ENCODE measurements around the gene RIPOR2.
"Not testable (repeated sequence)": the region's sequence is repeated elsewhere in the genome, so short reads cannot be mapped to it uniquely, and the experiment has no call there.

Gene RIPOR2

GRCh38 chr6:24882295-24882694 is 53.5 kb downstream of the RIPOR2 start:
- H3K4me3 ChIP-seq (ENCODE audit: low read length) = no peak overlapping the region
- peaks cover 8% of the 10 kb centered on the region for H3K4me1 ChIP-seq (ENCODE audit: control insufficient read depth, insufficient read depth, low read length)
- no peak overlapping the region for H3K4me2 ChIP-seq (ENCODE audit: low read length)
- no peak overlapping the region for H3K9ac ChIP-seq (ENCODE audit: low read depth, low read length)
- H3K27me3 ChIP-seq (ENCODE audit: control insufficient read depth, insufficient read depth, low read length) = no peaks in the 10 kb centered on the region
- peaks cover under 1% of the 10 kb centered on the region for H3K9me3 ChIP-seq (replicated peaks; ENCODE audit: low read length)
- no peaks in the 10 kb centered on the region for H3K36me3 ChIP-seq (ENCODE audit: insufficient read depth, low read length)

- Histone ChIP-seq H3K9me3 (replicated peaks; ENCODE audit: low read length) (peaks cover 7% of the 10 kb centered on the region), H3K4me3 (ENCODE audit: low read length) (no peak overlapping the region), H3K36me3 (ENCODE audit: insufficient read depth, low read length) (no peaks in the 10 kb centered on the region), H3K4me1 (ENCODE audit: control insufficient read depth, insufficient read depth, low read length) (peaks cover 8% of the 10 kb centered on the region), H3K4me2 (ENCODE audit: low read length) (no peak overlapping the region), H3K9ac (ENCODE audit: low read depth, low read length) (no peak overlapping the region), H3K27me3 (ENCODE audit: control insufficient read depth, insufficient read depth, low read length) (no peaks in the 10 kb centered on the region)
Measured at GRCh38 chr6:24881376-24881775, 54.4 kb downstream of the RIPOR2 start.

GRCh38 chr6:24880451-24880850 is 55.3 kb downstream of the RIPOR2 start:
- H3K4me1 ChIP-seq (ENCODE audit: control insufficient read depth, insufficient read depth, low read length) = peaks cover 8% of the 10 kb centered on the region

GRCh38 chr6:24879351-24879750 is 56.4 kb downstream of the RIPOR2 start:
- H3K9me3 ChIP-seq (replicated peaks; ENCODE audit: low read length) = peaks cover 7% of the 10 kb centered on the region
- H3K4me3 ChIP-seq (ENCODE audit: low read length) = no peak overlapping the region
- peaks cover 8% of the 10 kb centered on the region for H3K4me1 ChIP-seq (ENCODE audit: control insufficient read depth, insufficient read depth, low read length)
- H3K36me3 ChIP-seq (ENCODE audit: insufficient read depth, low read length) = no peaks in the 10 kb centered on the region
- no peak overlapping the region for H3K9ac ChIP-seq (ENCODE audit: low read depth, low read length)
- H3K4me2 ChIP-seq (ENCODE audit: low read length) = no peak overlapping the region
- no peaks in the 10 kb centered on the region for H3K27me3 ChIP-seq (ENCODE audit: control insufficient read depth, insufficient read depth, low read length)

More at GRCh38 chr6:24880451-24880850, 55.3 kb downstream of the RIPOR2 start:
- Histone ChIP-seq H3K27me3 (ENCODE audit: control insufficient read depth, insufficient read depth, low read length) (no peaks in the 10 kb centered on the region), H3K4me3 (ENCODE audit: low read length) (no peak overlapping the region), H3K36me3 (ENCODE audit: insufficient read depth, low read length) (no peaks in the 10 kb centered on the region), H3K4me2 (ENCODE audit: low read length) (no peak overlapping the region), H3K9me3 (replicated peaks; ENCODE audit: low read length) (peaks cover 7% of the 10 kb centered on the region), H3K9ac (ENCODE audit: low read depth, low read length) (no peak overlapping the region)

- not testable (repeated sequence) for H3K4me2 ChIP-seq (ENCODE audit: low read length); H3K9ac ChIP-seq (ENCODE audit: low read depth, low read length); H3K27me3 ChIP-seq (ENCODE audit: control insufficient read depth, insufficient read depth, low read length); H3K9me3 ChIP-seq (replicated peaks; ENCODE audit: low read length); H3K36me3 ChIP-seq (ENCODE audit: insufficient read depth, low read length); H3K4me3 ChIP-seq (ENCODE audit: low read length); H3K4me1 ChIP-seq (ENCODE audit: control insufficient read depth, insufficient read depth, low read length)
Measured at GRCh38 chr6:24877747-24878146, 58.0 kb downstream of the RIPOR2 start.

GRCh38 chr6:24876499-24877465 is 59.0 kb downstream of the RIPOR2 start:
- Histone ChIP-seq H3K9ac (ENCODE audit: low read depth, low read length) (no peak overlapping the region), H3K4me2 (ENCODE audit: low read length) (no peak overlapping the region), H3K9me3 (replicated peaks; ENCODE audit: low read length) (peaks cover 7% of the 10 kb centered on the region), H3K4me3 (ENCODE audit: low read length) (no peak overlapping the region), H3K4me1 (ENCODE audit: control insufficient read depth, insufficient read depth, low read length) (no peaks in the 10 kb centered on the region), H3K27me3 (ENCODE audit: control insufficient read depth, insufficient read depth, low read length) (no peaks in the 10 kb centered on the region), H3K36me3 (ENCODE audit: insufficient read depth, low read length) (no peaks in the 10 kb centered on the region)

GRCh38 chr6:24875534-24875901 is 60.2 kb downstream of the RIPOR2 start:
- H3K9ac ChIP-seq (ENCODE audit: low read depth, low read length) = no peak overlapping the region
- no peaks in the 10 kb centered on the region for H3K4me1 ChIP-seq (ENCODE audit: control insufficient read depth, insufficient read depth, low read length)
- no peak overlapping the region for H3K4me2 ChIP-seq (ENCODE audit: low read length)
- no peaks in the 10 kb centered on the region for H3K27me3 ChIP-seq (ENCODE audit: control insufficient read depth, insufficient read depth, low read length)
- H3K4me3 ChIP-seq (ENCODE audit: low read length) = no peak overlapping the region
- H3K36me3 ChIP-seq (ENCODE audit: insufficient read depth, low read length) = no peaks in the 10 kb centered on the region
- H3K9me3 ChIP-seq (replicated peaks; ENCODE audit: low read length) = peaks cover 7% of the 10 kb centered on the region

- no peaks in the 10 kb centered on the region for H3K36me3 ChIP-seq (ENCODE audit: insufficient read depth, low read length)
- H3K4me3 ChIP-seq (ENCODE audit: low read length) = no peak overlapping the region
Measured at GRCh38 chr6:24874776-24875533, 60.8 kb downstream of the RIPOR2 start.

GRCh38 chr6:24874128-24874527 is 61.6 kb downstream of the RIPOR2 start:
- H3K4me1 ChIP-seq (ENCODE audit: control insufficient read depth, insufficient read depth, low read length) = no peaks in the 10 kb centered on the region
- H3K4me2 ChIP-seq (ENCODE audit: low read length) = no peak overlapping the region
- H3K27me3 ChIP-seq (ENCODE audit: control insufficient read depth, insufficient read depth, low read length) = no peaks in the 10 kb centered on the region
- H3K4me3 ChIP-seq (ENCODE audit: low read length) = no peak overlapping the region
- no peaks in the 10 kb centered on the region for H3K36me3 ChIP-seq (ENCODE audit: insufficient read depth, low read length)
- H3K9me3 ChIP-seq (replicated peaks; ENCODE audit: low read length) = peaks cover 7% of the 10 kb centered on the region
- H3K9ac ChIP-seq (ENCODE audit: low read depth, low read length) = no peak overlapping the region

More at GRCh38 chr6:24874776-24875533, 60.8 kb downstream of the RIPOR2 start:
- H3K4me2 ChIP-seq (ENCODE audit: low read length) = no peak overlapping the region
- peaks cover 7% of the 10 kb centered on the region for H3K9me3 ChIP-seq (replicated peaks; ENCODE audit: low read length)
- H3K27me3 ChIP-seq (ENCODE audit: control insufficient read depth, insufficient read depth, low read length) = no peaks in the 10 kb centered on the region
- no peaks in the 10 kb centered on the region for H3K4me1 ChIP-seq (ENCODE audit: control insufficient read depth, insufficient read depth, low read length)
- H3K9ac ChIP-seq (ENCODE audit: low read depth, low read length) = no peak overlapping the region

GRCh38 chr6:24872779-24873178 is 63.0 kb downstream of the RIPOR2 start:
- Histone ChIP-seq H3K4me1 (ENCODE audit: control insufficient read depth, insufficient read depth, low read length) (no peaks in the 10 kb centered on the region), H3K27me3 (ENCODE audit: control insufficient read depth, insufficient read depth, low read length) (no peaks in the 10 kb centered on the region), H3K9ac (ENCODE audit: low read depth, low read length) (no peak overlapping the region), H3K36me3 (ENCODE audit: insufficient read depth, low read length) (no peaks in the 10 kb centered on the region), H3K4me3 (ENCODE audit: low read length) (no peak overlapping the region), H3K9me3 (replicated peaks; ENCODE audit: low read length) (peaks cover 7% of the 10 kb centered on the region), H3K4me2 (ENCODE audit: low read length) (no peak overlapping the region)

GRCh38 chr6:24868765-24869164 is 67.0 kb downstream of the RIPOR2 start:
- Histone ChIP-seq H3K36me3 (ENCODE audit: insufficient read depth, low read length) (no peaks in the 10 kb centered on the region), H3K9me3 (replicated peaks; ENCODE audit: low read length) (no peaks in the 10 kb centered on the region)

More at GRCh38 chr6:24868765-24869164, 67.0 kb downstream of the RIPOR2 start:
- no peak overlapping the region for H3K9ac ChIP-seq (ENCODE audit: low read depth, low read length)
- H3K4me1 ChIP-seq (ENCODE audit: control insufficient read depth, insufficient read depth, low read length) = no peaks in the 10 kb centered on the region
- H3K4me2 ChIP-seq (ENCODE audit: low read length) = no peak overlapping the region
- H3K27me3 ChIP-seq (ENCODE audit: control insufficient read depth, insufficient read depth, low read length) = no peaks in the 10 kb centered on the region
- H3K4me3 ChIP-seq (ENCODE audit: low read length) = no peak overlapping the region

All from skeletal muscle satellite cell (primary cell).